Measurements from ENCODE around the gene MEGF6.

MEGF6 gene

DNA sequence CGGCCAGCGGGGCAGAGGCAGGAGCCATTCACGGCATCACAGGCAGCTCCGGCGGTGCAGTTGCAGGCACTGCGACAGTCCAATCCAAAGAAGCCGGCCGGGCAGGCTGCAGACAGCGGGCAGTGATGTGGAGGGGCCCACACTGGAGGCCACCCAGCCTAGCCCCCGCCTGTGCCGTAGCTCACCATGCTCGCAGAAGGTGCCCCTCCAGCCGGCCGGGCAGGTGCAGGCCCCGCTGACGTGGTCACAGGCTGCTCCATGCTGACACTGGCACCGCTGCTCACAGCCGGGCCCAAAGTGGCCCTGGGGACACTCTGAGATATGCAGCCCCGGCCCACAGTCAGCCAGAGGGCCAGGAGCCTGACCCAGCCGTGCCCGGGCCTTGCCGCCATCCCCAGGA lies 111.7 kb downstream of the MEGF6 start:
- no peak for DNase-seq

DNA sequence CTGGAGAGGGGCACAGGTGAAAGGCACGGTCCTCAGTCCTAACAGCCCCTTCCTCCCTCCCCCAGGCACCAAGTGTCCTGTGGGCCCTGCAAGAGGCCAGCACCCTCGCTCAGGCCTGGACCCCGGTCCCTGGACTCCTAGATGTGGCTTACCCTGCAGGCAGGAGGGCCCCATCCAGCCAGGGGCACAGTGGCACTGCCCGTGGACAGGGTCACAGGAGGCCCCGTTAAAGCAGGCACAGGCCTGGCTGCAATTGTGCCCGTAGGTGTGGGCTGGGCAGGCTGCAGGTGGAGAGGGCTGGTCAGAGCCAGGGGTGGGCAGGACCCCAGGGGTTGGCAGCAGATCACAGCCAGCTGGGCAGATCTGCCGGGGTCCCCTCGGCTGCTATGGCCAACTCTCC lies 112.3 kb downstream of the MEGF6 start:
- no peak for DNase-seq

DNA sequence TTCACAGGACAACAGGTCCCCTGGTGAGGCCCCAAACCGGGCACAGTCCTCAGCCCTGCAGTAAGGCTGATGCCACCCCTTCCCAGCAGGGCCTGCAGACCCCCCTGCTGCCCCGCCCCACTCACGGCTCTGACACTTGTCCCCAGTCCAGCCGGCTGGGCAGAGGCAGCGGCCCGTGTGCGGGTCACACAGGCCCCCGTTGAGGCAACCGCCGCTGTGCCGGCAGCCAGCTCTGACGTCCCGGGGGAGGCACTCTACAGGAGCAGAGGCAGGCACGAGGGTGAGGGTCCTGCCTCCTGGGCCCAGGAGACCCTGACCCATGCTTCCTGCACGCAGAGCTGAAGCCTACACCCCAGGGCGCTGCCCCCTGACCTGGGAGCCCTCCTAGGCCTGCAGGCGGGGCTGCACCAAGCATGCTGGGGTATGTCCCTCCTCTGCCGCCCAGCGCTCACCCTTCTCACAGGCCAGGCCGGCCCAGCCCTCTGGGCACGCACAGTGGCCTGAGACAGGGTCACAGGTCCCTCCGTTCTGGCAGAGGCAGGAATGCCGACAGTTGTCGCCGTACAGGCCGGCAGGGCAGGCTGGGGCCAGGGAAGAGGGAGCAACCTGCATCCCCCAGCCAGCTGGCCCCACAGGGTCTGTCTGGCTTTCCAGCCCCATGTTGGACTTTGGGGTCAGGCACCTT lies 112.9 kb downstream of the MEGF6 start:
- DNase-seq: no peak

DNA sequence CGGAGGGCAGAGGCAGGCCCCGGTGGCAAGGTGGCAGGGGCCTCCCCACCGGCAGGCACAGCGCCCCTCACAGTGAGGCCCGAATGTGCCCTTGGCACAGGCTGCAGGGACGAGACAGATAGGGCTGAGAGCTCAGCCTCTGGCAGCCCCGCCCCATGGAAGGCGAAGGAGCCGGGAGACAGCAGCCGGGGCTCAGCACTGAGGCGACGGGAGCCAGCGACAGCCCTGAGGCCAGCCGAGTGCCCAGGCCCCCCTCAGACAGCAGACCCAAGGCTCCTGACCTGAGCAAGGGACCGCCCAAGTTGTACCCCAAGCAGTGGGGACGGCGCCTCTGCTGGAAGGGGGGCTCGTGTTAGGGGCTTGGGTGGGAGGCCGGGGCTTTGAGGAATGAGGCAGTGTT lies 113.8 kb downstream of the MEGF6 start:
- no peak for DNase-seq

DNA sequence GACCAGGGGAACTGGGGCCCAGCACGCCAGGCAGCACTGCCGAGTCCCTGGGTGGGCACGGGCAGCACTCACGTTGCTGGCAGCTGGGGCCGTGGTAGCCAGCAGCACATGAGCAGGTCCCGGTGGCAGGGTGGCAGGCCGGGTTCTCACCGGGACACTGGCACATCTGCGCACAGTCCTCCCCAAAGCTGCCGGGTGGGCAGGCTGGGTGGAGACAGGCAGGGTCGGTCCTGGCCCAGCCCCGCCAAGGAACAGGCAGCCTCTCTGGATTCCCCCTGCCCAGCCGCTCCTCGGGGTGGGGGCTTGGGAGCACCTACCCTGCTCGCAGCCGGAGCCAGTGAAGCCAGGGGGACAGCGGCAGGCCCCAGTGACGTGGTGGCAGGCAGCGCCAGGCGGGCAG lies 114.4 kb downstream of the MEGF6 start:
- no peak for DNase-seq

DNA sequence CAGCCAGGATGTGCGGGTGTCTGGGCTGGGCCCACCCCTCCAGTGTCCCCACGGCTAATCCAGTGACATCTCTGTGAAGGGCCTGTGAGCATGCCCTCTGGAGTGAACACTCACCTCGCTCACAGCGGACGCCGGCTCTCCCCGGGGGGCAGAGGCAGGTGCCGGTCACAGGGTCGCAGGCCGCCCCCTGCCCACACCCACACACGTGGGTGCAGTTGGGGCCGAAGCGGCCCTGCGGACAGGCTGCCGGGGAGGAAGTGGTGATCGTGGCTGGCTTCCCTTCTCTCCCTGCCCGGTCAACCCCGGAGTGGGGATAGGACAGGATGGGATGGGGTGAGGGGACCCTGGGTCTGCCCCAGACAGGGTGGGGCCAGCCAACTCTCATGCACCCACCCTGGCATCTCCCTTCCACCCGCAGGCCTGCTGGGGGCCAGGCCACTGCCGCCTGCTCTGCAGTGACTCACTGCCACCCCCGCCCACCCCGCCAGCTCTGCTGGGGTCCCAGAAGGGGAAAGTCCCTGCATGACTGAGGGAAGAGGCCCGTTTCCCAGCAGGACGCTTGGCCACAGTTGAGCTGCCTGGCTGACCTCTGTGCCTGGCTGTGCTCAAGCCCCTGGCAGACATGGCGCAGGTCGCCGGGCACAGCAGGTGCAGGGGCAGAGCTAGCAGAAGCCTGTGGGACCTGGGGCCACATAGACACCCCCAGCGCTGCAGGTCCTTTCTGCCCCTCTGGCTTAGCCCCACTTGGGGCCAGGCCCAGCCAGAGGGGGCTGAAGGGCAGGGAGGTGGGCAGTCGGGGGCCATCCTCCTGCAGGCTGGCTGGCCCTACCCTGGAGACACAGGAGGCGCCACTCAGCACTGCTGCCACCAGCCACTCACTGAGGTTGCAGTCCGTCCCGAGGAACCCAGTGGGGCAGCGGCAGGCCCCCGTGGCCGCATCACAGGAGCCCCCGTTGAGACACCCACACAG lies 115.2 kb downstream of the MEGF6 start:
- no peak for DNase-seq

DNA sequence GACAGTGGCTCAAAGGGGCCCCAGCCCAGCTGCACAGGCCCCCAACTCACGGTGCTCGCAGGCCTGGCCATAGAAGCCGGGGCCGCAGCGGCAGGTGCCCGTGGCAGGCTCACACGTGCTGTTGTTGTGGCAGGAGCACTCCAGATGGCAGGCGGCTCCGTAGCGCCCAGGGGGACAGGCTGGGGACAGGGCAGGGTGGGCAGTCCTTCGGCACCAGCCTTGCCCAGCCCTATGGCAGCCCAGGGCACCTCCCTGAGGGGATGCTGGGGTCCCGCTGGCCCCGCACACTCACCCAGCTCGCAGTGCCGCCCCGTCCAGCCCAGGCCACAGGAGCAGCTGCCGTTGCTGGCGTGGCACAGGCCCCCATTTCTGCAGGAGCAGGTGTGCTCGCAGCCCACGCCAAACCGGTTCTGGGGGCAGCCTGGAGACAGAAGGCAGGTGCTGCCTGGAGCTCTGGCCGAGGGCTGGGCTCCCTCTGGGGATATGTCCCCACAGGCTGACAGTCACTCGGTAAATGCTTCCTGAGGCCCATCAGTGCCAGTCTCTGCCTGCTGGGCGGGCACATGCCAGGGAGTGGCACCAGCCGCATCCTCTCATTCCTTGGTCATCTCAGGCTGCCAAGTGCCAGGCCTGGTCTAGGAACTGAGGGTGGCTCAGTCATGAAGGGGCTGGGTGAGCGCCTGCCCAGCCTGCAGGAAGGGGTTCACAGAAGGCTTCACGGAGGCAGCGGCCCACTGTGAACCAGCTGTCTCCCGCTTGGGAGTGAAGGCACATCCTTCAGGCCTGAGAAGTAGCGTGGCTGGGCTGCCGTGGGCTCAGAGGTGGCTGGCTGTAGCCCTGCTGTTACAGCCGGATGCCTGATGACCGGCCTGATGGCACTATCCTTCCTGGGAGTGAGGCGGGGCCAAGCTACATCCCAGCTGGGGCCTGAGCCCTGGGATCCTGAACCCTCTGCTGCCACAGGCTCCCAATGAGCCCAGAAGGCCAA lies 116.7 kb downstream of the MEGF6 start:
- peak; percentile 80 for DNase-seq

DNA sequence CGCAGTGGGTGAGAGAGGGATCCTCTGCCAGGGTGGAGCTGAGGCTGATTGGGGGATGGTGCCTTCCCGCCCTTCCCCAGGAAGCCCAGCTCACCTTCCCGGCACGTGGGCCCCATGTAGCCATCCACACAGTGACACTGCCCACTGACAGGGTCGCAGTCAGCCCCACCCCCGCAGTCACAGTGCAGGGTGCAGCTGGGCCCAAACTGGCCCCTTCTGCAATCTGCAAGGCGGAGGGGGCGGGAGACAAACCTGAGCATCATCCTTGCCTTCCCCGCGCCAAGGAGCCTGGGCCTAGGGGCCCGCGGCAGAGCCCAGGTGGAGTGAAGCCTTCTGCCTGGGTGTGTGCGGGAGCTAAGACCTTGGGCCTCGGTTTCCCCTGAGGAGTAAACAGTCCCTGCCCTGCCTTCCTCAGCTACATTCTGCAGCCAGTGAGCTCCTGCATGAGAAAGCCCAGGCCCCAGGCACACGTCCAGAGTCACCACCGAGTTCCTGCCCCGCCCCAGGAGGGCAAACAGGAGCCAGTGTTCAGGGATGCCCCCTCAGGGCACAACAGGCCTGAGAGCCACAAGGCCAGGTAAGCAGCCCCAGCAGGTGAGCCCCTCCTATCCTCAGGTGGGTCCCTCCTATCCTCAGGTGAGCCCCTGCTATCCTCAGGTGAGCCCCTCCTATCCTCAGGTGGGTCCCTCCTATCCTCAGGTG lies 118.6 kb downstream of the MEGF6 start:
- DNase-seq: no peak

DNA sequence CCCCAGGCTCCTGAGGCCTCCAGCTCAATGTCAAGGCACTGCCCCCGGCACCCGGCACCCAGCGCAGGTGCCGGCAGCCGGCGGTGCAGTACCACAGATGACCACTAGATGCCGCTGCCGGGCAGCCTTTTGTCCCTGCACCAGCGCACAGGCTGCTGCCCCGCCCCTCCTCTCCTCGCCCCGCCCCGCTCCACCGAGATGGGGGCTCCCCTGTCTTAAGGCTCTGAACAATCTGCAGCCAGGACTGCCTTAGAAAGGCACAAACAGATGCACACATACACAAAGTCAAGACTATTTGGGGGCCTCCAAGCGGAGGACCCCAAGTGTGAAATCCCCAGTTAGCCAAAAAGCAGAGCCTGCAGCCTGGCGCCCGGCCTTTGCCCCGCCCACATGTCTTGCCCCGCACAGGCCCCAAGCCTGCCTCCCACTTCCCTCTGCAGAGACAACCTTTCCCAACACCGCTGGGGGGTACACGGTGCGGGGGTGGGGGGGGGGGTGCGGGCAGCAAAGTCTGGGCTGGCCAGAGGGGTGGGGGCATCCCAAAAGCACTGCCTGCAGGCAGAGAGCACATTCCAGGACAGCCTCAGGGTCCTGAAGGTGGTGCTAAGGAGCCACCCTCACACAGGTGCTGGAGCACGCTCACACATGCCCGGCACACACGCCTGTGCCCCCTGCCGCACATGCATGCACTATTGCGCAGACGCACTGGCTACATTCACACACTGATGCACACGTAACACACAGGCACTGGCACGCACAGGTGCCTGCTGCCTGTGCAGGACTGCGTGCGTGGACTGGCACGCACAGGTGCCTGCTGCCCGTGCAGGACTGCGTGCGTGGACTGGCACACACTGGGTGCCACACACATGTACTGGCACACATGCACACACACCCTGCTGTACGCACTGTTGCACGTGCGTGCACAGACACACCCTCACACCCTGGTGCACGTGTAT lies 119.7 kb downstream of the MEGF6 start:
- DNase-seq: peak; percentile 53

DNA sequence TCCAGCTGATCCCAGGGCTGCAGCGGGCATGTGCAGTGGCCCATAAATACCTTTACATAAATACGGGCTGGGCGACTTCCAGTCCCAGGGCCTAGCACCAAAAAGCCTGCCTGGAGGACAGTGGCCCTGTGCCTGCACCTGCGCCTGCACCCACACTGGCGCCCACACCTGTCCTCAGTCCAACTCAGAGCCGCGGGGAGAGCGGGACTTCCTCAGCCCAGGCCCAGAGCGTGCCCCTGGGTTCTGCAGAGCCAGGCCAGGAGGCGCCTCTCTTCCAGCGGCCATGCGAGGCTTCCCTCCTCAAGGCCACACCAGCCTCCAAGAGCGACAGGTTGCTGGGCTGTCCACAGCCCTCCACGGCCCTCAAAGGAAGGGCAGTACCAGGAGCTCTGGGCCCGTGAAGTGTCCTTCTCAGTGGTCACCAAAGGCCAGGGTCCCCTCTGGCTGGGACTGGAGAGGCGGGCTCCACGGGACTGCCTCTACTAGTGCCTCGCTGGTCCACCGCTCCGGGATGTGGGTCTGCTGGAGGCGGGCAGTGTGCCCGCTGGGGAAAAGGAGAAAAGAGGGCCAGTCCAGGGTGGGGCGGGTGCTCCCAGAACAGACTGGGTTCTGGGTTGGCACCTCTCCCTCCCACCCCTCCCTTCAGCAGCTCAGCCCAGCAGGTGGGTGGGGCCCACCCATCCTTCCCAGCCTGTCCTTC lies 121.1 kb downstream of the MEGF6 start:
- DNase-seq: no peak

DNA sequence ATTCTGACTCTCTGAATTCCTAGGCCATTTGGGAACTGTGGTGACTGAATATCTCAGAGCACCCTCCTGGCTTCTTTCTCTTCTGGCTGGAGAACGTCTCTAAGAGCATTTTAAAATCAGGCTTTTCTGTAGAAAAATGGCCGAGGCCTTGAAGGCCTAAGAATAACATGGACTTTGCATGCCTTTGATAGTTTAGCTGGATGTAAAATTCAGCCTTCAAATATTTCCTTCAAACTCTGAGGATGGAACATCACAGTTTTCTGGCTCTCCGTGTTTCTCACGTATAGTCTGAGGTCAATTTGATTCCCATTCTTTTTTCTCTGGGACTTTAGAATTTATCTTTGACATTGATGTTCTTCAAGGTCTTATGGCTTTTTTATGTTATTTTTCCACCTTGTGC lies 122.9 kb downstream of the MEGF6 start:
- no peak for DNase-seq

DNA sequence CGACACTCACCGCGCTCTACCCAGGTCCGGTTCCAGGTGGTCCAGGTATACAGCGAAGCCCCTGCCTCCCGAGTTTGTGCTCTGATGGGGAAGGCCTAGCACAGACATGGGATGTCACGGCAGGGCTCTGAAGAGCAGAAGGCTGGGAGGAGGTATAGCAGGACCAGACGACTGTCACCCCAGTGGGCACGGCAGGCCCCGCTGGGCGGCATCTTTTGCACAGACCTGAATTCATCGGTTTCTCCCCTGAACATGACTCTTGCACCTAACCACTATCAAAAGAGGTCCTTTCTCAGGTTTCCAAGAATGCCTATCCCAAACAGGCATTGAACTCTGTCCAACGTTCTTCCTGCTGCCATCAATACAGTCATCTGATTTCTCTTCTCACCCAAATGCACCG lies 126.3 kb downstream of the MEGF6 start:
- DNase-seq: no peak

DNA sequence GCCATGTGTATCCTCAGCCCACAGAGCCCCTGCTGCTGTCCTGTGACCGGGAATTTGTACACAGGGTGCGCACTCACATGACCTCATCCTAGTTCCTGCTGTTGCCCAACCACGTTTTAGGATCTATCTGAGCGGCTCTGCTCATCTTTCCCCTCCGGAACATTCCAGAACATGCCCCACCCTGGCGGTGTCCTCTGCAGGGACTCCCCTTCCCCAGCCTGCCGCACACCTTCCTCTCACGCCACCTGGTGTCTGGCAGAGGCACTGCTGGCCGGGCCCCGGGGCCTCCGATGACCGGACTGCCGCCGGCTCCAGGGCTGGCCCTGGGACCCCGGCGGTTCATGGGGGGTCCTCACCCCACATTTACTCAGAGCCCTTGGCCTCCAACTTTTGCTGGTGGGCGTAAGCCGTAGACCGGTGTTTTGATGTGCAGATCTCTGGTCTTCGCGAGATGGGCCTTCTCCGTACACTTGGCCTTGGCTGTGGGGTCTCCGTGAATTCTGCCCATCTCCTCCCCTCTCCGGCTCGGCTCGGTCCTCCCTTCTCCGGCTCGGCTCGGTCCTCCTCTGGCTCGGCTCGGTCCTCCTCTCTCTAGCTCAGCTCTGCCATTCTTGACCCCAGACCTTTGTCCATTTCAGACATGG lies 127.4 kb downstream of the MEGF6 start:
- DNase-seq: no peak

DNA sequence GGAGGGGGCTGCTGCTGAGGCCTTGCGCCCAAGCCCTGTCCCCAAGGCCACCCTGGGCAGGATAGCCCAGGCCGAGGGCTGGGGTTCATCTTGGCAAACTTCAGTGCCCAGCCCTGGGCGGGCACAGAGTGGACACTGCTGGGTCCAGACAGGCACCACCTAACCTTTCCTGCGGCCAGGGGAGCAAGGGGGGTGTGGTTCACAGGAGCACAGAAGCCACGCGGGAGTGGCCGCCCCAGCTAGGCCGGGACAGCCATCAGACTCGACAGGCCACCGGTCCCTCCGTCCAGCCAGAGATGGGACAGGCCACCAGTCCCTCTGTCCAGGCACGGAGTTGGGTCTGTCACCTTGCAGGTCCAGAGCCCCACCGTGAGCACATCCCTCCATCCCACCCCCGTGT lies 127.9 kb downstream of the MEGF6 start:
- no peak for DNase-seq

DNA sequence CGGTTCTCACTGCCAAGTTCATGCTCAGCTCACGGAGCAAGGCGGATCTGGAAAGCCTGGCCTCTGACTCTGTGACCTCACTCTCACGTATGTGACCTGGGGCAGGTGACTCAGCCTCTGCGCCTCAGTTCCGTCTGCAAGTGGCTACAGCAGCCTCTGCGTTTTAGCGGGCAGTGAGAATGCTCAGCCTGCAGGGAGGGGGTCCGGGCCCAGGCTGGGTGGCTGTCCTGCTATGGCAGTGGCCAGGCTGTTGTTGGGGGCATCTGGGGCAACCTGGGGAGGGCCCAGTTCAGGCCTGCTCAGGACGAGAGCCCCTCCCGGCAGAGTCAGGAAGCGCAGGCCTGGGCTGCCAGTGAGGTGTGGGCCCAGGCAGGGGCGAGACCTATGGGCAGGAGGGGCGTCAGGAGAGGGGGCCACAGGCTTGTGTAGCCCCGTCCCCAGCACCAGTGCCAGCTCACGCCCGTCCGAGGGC lies 128.9 kb downstream of the MEGF6 start:
- DNase-seq: no peak

DNA sequence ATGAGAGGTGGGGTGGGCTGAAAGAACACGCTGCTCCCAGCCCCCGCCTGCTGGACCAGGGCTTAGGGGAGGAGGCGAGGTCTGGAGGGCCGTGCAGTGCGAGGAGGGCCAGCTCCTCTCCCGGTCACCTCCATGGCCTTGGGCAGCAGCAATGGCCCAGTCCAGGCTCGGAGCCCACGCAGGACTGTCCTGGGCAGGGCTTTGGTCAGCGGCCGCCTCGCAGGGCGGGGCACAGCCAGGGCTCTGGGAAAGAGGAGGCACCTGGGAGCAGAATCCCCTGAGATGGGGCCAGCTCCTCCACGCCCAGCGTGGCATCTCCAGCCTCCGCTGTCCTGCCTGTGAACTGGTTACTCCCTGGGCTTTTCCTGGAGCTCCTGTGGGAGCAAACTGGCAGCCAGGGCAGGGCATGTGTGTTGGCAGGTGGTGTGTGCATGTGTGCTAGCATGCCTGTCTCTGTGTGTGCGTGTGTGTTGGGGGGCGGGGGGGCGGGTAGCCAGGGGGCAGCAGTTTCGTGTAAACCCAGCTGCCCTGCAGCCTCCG lies 129.4 kb downstream of the MEGF6 start:
- no peak for DNase-seq

DNA sequence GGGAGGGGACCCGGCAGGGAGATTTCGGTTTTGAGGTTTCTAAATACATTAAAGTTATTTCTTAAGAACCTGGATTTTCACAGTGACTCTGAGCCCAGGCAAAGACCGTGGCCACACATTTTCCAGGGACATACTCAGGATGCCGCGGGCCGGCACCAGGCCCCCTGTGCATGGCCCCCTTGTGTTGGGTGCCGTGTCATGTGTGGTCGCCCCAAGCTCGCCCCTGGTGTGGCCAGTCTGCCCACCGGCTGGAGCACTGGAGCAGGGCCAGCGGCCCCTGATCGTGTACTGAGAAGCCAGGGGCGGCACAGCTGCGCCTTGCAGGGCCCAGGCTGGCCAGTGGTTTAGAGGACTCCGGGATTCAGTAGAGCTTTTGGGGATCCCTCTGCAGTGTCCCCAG lies 130.3 kb downstream of the MEGF6 start:
- DNase-seq: no peak

DNA sequence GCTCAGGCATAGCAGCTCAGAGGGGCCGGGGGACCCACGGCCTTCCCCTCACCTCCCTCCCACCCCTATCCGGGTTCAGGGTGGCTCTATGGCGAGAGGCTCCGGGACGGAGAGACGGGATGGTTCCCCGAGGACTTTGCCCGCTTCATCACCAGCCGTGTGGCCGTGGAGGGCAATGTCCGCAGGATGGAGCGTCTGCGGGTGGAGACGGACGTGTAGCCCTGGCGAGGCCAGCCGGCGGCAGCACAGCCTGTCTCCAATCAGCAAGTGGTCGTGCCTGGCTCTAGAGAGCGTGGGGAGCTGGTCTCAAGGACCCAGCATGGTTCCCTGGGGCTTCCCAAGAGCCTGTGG lies 131.0 kb downstream of the MEGF6 start:
- DNase-seq: no peak

DNA sequence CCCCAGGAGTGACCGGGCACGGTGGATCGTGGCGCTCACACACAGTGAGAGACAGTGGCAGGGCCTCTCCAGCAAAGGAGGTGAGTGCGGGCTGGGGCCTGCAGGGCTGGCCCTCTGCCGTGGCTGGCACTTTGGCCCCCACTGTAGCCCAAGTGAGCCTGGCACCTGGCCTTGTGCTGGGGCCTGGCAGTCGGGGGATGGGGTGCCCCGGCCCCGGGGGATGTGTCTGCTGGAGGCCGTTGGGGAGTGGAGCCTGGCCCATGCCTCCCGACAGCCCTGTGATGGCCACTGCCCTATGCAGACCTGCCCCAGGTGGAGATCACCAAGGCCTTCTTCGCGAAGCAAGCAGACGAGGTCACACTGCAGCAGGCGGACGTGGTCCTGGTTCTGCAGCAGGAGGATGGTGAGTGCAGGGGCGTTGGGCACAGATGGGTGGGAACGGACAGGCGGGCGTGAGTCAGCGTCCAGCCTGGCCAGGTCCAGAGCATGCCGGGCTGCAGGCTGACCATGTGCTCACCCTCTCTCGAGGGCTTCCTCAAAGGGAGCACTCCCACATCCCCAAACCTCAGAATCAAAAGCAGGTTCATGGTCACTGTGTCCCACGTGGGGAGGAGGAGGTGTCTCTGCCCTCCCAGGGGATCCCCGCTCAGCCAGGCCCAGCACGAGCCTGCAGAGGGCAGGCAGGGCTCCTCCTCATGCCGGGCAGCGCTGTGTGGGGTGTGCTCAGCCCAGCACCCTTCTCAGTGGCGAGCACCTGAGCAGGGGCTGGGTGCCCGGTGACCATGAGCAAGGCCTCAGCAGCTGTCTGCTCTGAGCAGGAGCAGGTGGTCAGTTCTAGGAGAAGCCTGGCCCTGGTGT lies 131.6 kb downstream of the MEGF6 start:
- DNase-seq: no peak
